Activated T-helper 1 cell treated with anti-CD3 and anti-CD28 coated beads, Interleukin-12 subunit alpha, Interleukin-12 subunit beta, Interleukin-2, Interleukin-4 antibody, amounts not matched to agents 30 ng/mL and 10 ng/mL and 1 ng/mL, durations not matched to agents 14 hours and 24 hours and 36 hours (primary cell): ENCODE data around the gene CMTM4. TPM values are rescaled to one million over a fixed set of nuclear protein-coding genes. Genes with fewer than 3 reads are reported as not detected.
"Not testable (repeated sequence)": the region's sequence is repeated elsewhere in the genome, so short reads cannot be mapped to it uniquely, and the experiment has no call there.

Experiments used
- DNase-seq: peaks from one replicate; pipeline ENCODE4 v3.0.0; 2021; ENCODE audit warnings: low spot score
- H3K27ac Mint-ChIP-seq: one replicate; pipeline ENCODE4 v1.8.0; 2021; ENCODE audit warnings: mild to moderate bottlenecking, mixed read lengths
- H3K27me3 Mint-ChIP-seq: one replicate; pipeline ENCODE4 v1.8.0; 2022; ENCODE audit warnings: mild to moderate bottlenecking, moderate library complexity, mixed read lengths; ENCODE audit not compliant: insufficient read depth
- H3K36me3 Mint-ChIP-seq: one replicate; pipeline ENCODE4 v1.8.0; 2021; ENCODE audit warnings: low read depth, mixed read lengths
- H3K4me1 Mint-ChIP-seq: one replicate; pipeline ENCODE4 v1.8.0; 2021; ENCODE audit warnings: low read depth, mixed read lengths
- H3K4me3 Mint-ChIP-seq: one replicate; pipeline ENCODE4 v1.8.0; 2021; ENCODE audit warnings: mild to moderate bottlenecking, moderate library complexity, mixed read lengths
- H3K9me3 Mint-ChIP-seq: one replicate; pipeline ENCODE4 v1.8.0; 2021; ENCODE audit warnings: mixed read lengths
- intact Hi-C: fragments of 100-400 bp; cut with micrococcal nuclease; formaldehyde crosslinking; loops from one replicate; pipeline ENCODE4 v1.15.1; 2024
- total RNA-seq: library from RNA; stranded (reverse); gene quantifications from 2 replicates; pipeline ENCODE4 v1.2.3, GENCODE V29; 2022

Gene CMTM4
- total RNA-seq, 1 donor from 2014 or later: 3.3 TPM

GRCh38 chr16:66598111-66598510 is 98.4 kb downstream of the CMTM4 start:
- H3K27ac Mint-ChIP-seq: peak overlapping the region; percentile 70
- no peak overlapping the region for H3K4me3 Mint-ChIP-seq
- peaks cover 8% of the 10 kb centered on the region for H3K9me3 Mint-ChIP-seq
- DNase-seq: no peak
- H3K36me3 Mint-ChIP-seq: peaks cover 8% of the 10 kb centered on the region
- H3K4me1 Mint-ChIP-seq: peaks cover 52% of the 10 kb centered on the region
- no peaks in the 10 kb centered on the region for H3K27me3 Mint-ChIP-seq
- intact Hi-C loops: no loop called here

GRCh38 chr16:66596986-66597848 is 99.3 kb downstream of the CMTM4 start:
- Mint-ChIP-seq H3K9me3 (peaks cover 8% of the 10 kb centered on the region), H3K27ac (peak overlapping the region; percentile 91), H3K27me3 (no peaks in the 10 kb centered on the region), H3K36me3 (peaks cover 8% of the 10 kb centered on the region), H3K4me3 (peak overlapping the region; percentile 31), H3K4me1 (peaks cover 46% of the 10 kb centered on the region)
- intact Hi-C loops: loop anchor here (2.0 kb wide), 1 partner anchor 32 kb away; no protein-coding TSS in a partner anchor
- no peak for DNase-seq

GRCh38 chr16:66596559-66596958 is 100.0 kb downstream of the CMTM4 start:
- peak overlapping the region; percentile 29 for H3K27ac Mint-ChIP-seq
- H3K4me1 Mint-ChIP-seq: peaks cover 46% of the 10 kb centered on the region
- H3K9me3 Mint-ChIP-seq, H3K27me3 Mint-ChIP-seq, DNase-seq, H3K4me3 Mint-ChIP-seq, H3K36me3 Mint-ChIP-seq: not testable (repeated sequence)
- intact Hi-C loops: loop anchor here (2.0 kb wide), 1 partner anchor 32 kb away; no protein-coding TSS in a partner anchor

GRCh38 chr16:66594739-66595138 is 101.8 kb downstream of the CMTM4 start:
- intact Hi-C loops: no loop called here
- Mint-ChIP-seq H3K36me3 (peaks cover under 1% of the 10 kb centered on the region), H3K9me3 (no peaks in the 10 kb centered on the region), H3K27ac (no peak overlapping the region), H3K4me3 (no peak overlapping the region), H3K4me1 (peaks cover 54% of the 10 kb centered on the region), H3K27me3 (no peaks in the 10 kb centered on the region)
- no peak for DNase-seq

- DNase-seq: no peak
- no peak overlapping the region for H3K4me3 Mint-ChIP-seq
- intact Hi-C loops: no loop called here
- H3K36me3 Mint-ChIP-seq: peaks cover 3% of the 10 kb centered on the region
- H3K4me1 Mint-ChIP-seq: peaks cover 52% of the 10 kb centered on the region
- no peaks in the 10 kb centered on the region for H3K9me3 Mint-ChIP-seq
- no peak overlapping the region for H3K27ac Mint-ChIP-seq
- no peaks in the 10 kb centered on the region for H3K27me3 Mint-ChIP-seq
These were observed 103.7 kb downstream of the CMTM4 start for GRCh38 chr16:66592814-66593213.

GRCh38 chr16:66592241-66592640 is 104.3 kb downstream of the CMTM4 start:
- Mint-ChIP-seq H3K4me1 (peaks cover 53% of the 10 kb centered on the region), H3K9me3 (no peaks in the 10 kb centered on the region), H3K27ac (no peak overlapping the region), H3K27me3 (no peaks in the 10 kb centered on the region), H3K36me3 (peaks cover 3% of the 10 kb centered on the region), H3K4me3 (no peak overlapping the region)
- no peak for DNase-seq
- intact Hi-C loops: no loop called here

GRCh38 chr16:66591018-66591417 is 105.5 kb downstream of the CMTM4 start:
- Mint-ChIP-seq H3K9me3 (no peaks in the 10 kb centered on the region), H3K36me3 (peaks cover 3% of the 10 kb centered on the region), H3K27ac (no peak overlapping the region), H3K4me1 (peaks cover 45% of the 10 kb centered on the region), H3K4me3 (no peak overlapping the region), H3K27me3 (peaks cover 3% of the 10 kb centered on the region)
- no peak for DNase-seq
- intact Hi-C loops: loop anchor here (2.0 kb wide), 1 partner anchor 74 kb away; no protein-coding TSS in a partner anchor

GRCh38 chr16:66590322-66590721 is 106.2 kb downstream of the CMTM4 start:
- intact Hi-C loops: loop anchor here (1.0 to 2.0 kb wide), 3 partner anchors 13 to 74 kb away; no protein-coding TSS in a partner anchor
- Mint-ChIP-seq H3K27ac (no peak overlapping the region), H3K4me1 (peaks cover 52% of the 10 kb centered on the region), H3K36me3 (peaks cover 9% of the 10 kb centered on the region), H3K9me3 (no peaks in the 10 kb centered on the region), H3K4me3 (peak overlapping the region; percentile 53), H3K27me3 (peaks cover 3% of the 10 kb centered on the region)
- DNase-seq: peak; percentile 43

GRCh38 chr16:66588981-66589713 is 107.4 kb downstream of the CMTM4 start:
- H3K9me3 Mint-ChIP-seq: no peaks in the 10 kb centered on the region
- DNase-seq: peak; percentile 54
- peak overlapping the region; percentile 73 for H3K4me3 Mint-ChIP-seq
- peaks cover 3% of the 10 kb centered on the region for H3K27me3 Mint-ChIP-seq
- H3K27ac Mint-ChIP-seq: peak overlapping the region; percentile 49
- peaks cover 9% of the 10 kb centered on the region for H3K36me3 Mint-ChIP-seq
- intact Hi-C loops: loop anchor here (1.0 to 2.0 kb wide), 3 partner anchors 38 to 183 kb away; partner anchors contain the start of gene TK2
- H3K4me1 Mint-ChIP-seq: peaks cover 42% of the 10 kb centered on the region

- Mint-ChIP-seq H3K27ac (no peak overlapping the region), H3K9me3 (no peaks in the 10 kb centered on the region), H3K36me3 (peaks cover 9% of the 10 kb centered on the region), H3K4me3 (peak overlapping the region; percentile 12), H3K27me3 (peaks cover 3% of the 10 kb centered on the region), H3K4me1 (peaks cover 41% of the 10 kb centered on the region)
- no peak for DNase-seq
- intact Hi-C loops: loop anchor here (2.0 kb wide), 1 partner anchor 37 kb away; the partner anchor contains the start of gene TK2
These were observed 108.5 kb downstream of the CMTM4 start for GRCh38 chr16:66587881-66588600.

- peaks cover 3% of the 10 kb centered on the region for H3K27me3 Mint-ChIP-seq
- no peak overlapping the region for H3K27ac Mint-ChIP-seq
- no peak for DNase-seq
- intact Hi-C loops: no loop called here
- H3K4me3 Mint-ChIP-seq: no peak overlapping the region
- peaks cover 50% of the 10 kb centered on the region for H3K4me1 Mint-ChIP-seq
- H3K36me3 Mint-ChIP-seq: peaks cover 12% of the 10 kb centered on the region
- no peaks in the 10 kb centered on the region for H3K9me3 Mint-ChIP-seq
These were observed 110.9 kb downstream of the CMTM4 start for GRCh38 chr16:66585481-66586239.
